ENCODE data around the gene SPTBN4.

- no peak for TF ChIP-seq CTCF (IDR thresholded peaks at IDR 0.05 in 8 of 11, conservative IDR thresholded peaks at IDR 0.05 in 3 of 11)
- no peak for TF ChIP-seq POLR2A (IDR thresholded peaks at IDR 0.05)
Observed at GRCh38 chr19:40596608-40597328, 130.0 kb downstream of the SPTBN4 start.
